Esophagus squamous epithelium (tissue), 4 donors: ENCODE data around the gene NKD1.

ENCODE experiments used
- CTCF ChIP-seq, 6 experiments: fragments of 450-650 bp in 4 of 6; fragments of 200-600 bp in 2 of 6; sonication (generic) in 2 of 6; IDR thresholded peaks; one replicate each; pipeline ENCODE4 v1.5.1; 2016 to 2019; ENCODE audit warnings: antibody characterized with exemption in 6 of 6, mild to moderate bottlenecking in 4 of 6, moderate library complexity in 4 of 6
- POLR2A ChIP-seq, 4 donors: fragments of 450-650 bp; IDR thresholded peaks; one replicate each; pipeline ENCODE4 v1.6.1; 2017; ENCODE audit warnings: antibody characterized with exemption in 4 of 4, mild to moderate bottlenecking in 4 of 4, moderate library complexity in 3 of 4

- no peak for TF ChIP-seq CTCF (IDR thresholded peaks at IDR 0.05)
- no peak for TF ChIP-seq POLR2A (IDR thresholded peaks at IDR 0.05)
Observed at GRCh38 chr16:50642349-50642748, 94.2 kb downstream of the NKD1 start.
